ENCODE results near the gene ANTXR1.
A peak's percentile ranks its signal among the peaks of the same experiment; 100 is the strongest.

ANTXR1 gene

GRCh38 chr2:69132960-69133590 lies 120.1 kb downstream of the ANTXR1 start:
- TF ChIP-seq CTCF (IDR thresholded peaks at IDR 0.05; ENCODE audit: low read depth, low read length, missing control alignments) = no peak
- DNase-seq (ENCODE audit: low read depth) = no peak
- H3K4me3 ChIP-seq (ENCODE audit: low read depth, low read length) = no peak overlapping the region
- in situ Hi-C loops (cut with HindIII; ENCODE audit: low sequenced_read_pairs) = no loop called here

GRCh38 chr2:69133898-69134297 lies 120.9 kb downstream of the ANTXR1 start:
- DNase-seq (ENCODE audit: low read depth) = no peak
- no peak overlapping the region for H3K4me3 ChIP-seq (ENCODE audit: low read depth, low read length)
- in situ Hi-C loops (cut with HindIII; ENCODE audit: low sequenced_read_pairs) = no loop called here
- TF ChIP-seq CTCF (IDR thresholded peaks at IDR 0.05; ENCODE audit: low read depth, low read length, missing control alignments) = no peak

GRCh38 chr2:69134306-69134945 lies 121.4 kb downstream of the ANTXR1 start:
- no peak overlapping the region for H3K4me3 ChIP-seq (ENCODE audit: low read depth, low read length)
- DNase-seq (ENCODE audit: low read depth) = no peak
- in situ Hi-C loops (cut with HindIII; ENCODE audit: low sequenced_read_pairs) = no loop called here
- no peak for TF ChIP-seq CTCF (IDR thresholded peaks at IDR 0.05; ENCODE audit: low read depth, low read length, missing control alignments)

GRCh38 chr2:69138247-69138772 lies 125.3 kb downstream of the ANTXR1 start:
- no peak overlapping the region for H3K4me3 ChIP-seq (ENCODE audit: low read depth, low read length)
- peak; percentile 74 for DNase-seq (ENCODE audit: low read depth)
- TF ChIP-seq CTCF (IDR thresholded peaks at IDR 0.05; ENCODE audit: low read depth, low read length, missing control alignments) = no peak
- in situ Hi-C loops (cut with HindIII; ENCODE audit: low sequenced_read_pairs) = no loop called here

- no peak overlapping the region for H3K4me3 ChIP-seq (ENCODE audit: low read depth, low read length)
- in situ Hi-C loops (cut with HindIII; ENCODE audit: low sequenced_read_pairs) = no loop called here
- DNase-seq (ENCODE audit: low read depth) = peak; percentile 64
- no peak for TF ChIP-seq CTCF (IDR thresholded peaks at IDR 0.05; ENCODE audit: low read depth, low read length, missing control alignments)
These were observed 125.9 kb downstream of the ANTXR1 start for GRCh38 chr2:69138793-69139459.

GRCh38 chr2:69139778-69140670 lies 127.0 kb downstream of the ANTXR1 start:
- DNase-seq (ENCODE audit: low read depth) = no peak
- in situ Hi-C loops (cut with HindIII; ENCODE audit: low sequenced_read_pairs) = no loop called here
- H3K4me3 ChIP-seq (ENCODE audit: low read depth, low read length) = no peak overlapping the region
- TF ChIP-seq CTCF (IDR thresholded peaks at IDR 0.05; ENCODE audit: low read depth, low read length, missing control alignments) = no peak
